BLaER1 (cell line): ENCODE data around the gene CDHR1.

Experiments used
- H3K27ac ChIP-seq: shearing (Covaris generic); formaldehyde crosslinking; 2 replicates; pipeline ENCODE4 v1.8.1; 2022
- H3K27me3 ChIP-seq: shearing (Covaris generic); formaldehyde crosslinking; 2 replicates; pipeline ENCODE4 v1.8.1; 2022
- H3K36me3 ChIP-seq: shearing (Covaris generic); formaldehyde crosslinking; 2 replicates; pipeline ENCODE4 v1.8.1; 2022
- H3K4me1 ChIP-seq: shearing (Covaris generic); formaldehyde crosslinking; 2 replicates; pipeline ENCODE4 v1.8.1; 2022
- H3K4me2 ChIP-seq: shearing (Covaris generic); formaldehyde crosslinking; 2 replicates; pipeline ENCODE4 v1.8.1; 2022
- H3K4me3 ChIP-seq: shearing (Covaris generic); formaldehyde crosslinking; 2 replicates; pipeline ENCODE4 v1.8.1; 2022
- H3K9ac ChIP-seq: shearing (Covaris generic); formaldehyde crosslinking; 2 replicates; pipeline ENCODE4 v1.8.1; 2022
- H3K9me3 ChIP-seq: shearing (Covaris generic); formaldehyde crosslinking; 2 replicates; pipeline ENCODE4 v1.8.1; 2022
- H4K20me1 ChIP-seq: shearing (Covaris generic); formaldehyde crosslinking; 2 replicates; pipeline ENCODE4 v1.8.1; 2022
- Cebpa-rat ChIP-seq: shearing (Covaris generic); IDR thresholded peaks from 2 replicates; pipeline ENCODE4 v1.8.1; 2022

CDHR1 gene

GRCh38 chr10:84205853-84206525 lies 11.7 kb downstream of the CDHR1 start:
- no peaks in the 10 kb centered on the region for H3K36me3 ChIP-seq
- H3K4me3 ChIP-seq = no peak overlapping the region
- no peaks in the 10 kb centered on the region for H3K4me1 ChIP-seq
- no peak overlapping the region for H3K4me2 ChIP-seq
- no peak for TF ChIP-seq Cebpa-rat
- H3K9me3 ChIP-seq = no peaks in the 10 kb centered on the region
- H3K27ac ChIP-seq = no peak overlapping the region
- H3K9ac ChIP-seq = no peak overlapping the region
- H4K20me1 ChIP-seq = no peaks in the 10 kb centered on the region
- H3K27me3 ChIP-seq = no peaks in the 10 kb centered on the region

DNA sequence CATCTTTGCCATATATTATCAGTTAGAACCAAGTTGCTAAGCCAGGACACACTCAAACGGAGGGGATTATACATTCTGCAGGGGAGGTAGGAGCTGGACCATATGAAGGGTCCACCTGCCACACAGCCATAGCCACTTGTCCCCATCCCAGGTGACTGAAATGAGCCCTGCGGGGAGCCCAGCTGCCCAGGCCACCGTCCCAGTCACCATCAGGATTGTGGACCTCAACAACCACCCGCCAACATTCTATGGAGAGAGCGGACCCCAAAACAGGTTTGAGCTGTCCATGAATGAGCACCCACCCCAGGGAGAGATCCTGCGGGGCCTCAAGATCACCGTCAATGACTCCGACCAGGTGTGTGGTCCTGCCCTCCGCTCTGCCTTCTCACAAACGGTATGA lies 13.7 kb downstream of the CDHR1 start:
- Histone ChIP-seq H3K9me3 (no peaks in the 10 kb centered on the region), H3K27me3 (no peaks in the 10 kb centered on the region)
- no peak for TF ChIP-seq Cebpa-rat

GRCh38 chr10:84211566-84211965 lies 17.2 kb downstream of the CDHR1 start:
- no peaks in the 10 kb centered on the region for H4K20me1 ChIP-seq
- no peaks in the 10 kb centered on the region for H3K27me3 ChIP-seq
- TF ChIP-seq Cebpa-rat = no peak
- no peak overlapping the region for H3K27ac ChIP-seq
- no peak overlapping the region for H3K4me3 ChIP-seq
- H3K9me3 ChIP-seq = no peaks in the 10 kb centered on the region
- H3K9ac ChIP-seq = no peak overlapping the region
- H3K4me1 ChIP-seq = no peaks in the 10 kb centered on the region
- H3K4me2 ChIP-seq = no peak overlapping the region
- H3K36me3 ChIP-seq = no peaks in the 10 kb centered on the region

More for the DNA sequence above, 13.7 kb downstream of the CDHR1 start:
- Histone ChIP-seq H3K36me3 (no peaks in the 10 kb centered on the region), H4K20me1 (no peaks in the 10 kb centered on the region), H3K4me1 (no peaks in the 10 kb centered on the region), H3K27ac (no peak overlapping the region), H3K4me3 (no peak overlapping the region), H3K4me2 (no peak overlapping the region), H3K9ac (no peak overlapping the region)

GRCh38 chr10:84212014-84212413 lies 17.7 kb downstream of the CDHR1 start:
- no peaks in the 10 kb centered on the region for H4K20me1 ChIP-seq
- no peaks in the 10 kb centered on the region for H3K4me1 ChIP-seq
- no peaks in the 10 kb centered on the region for H3K36me3 ChIP-seq
- no peak overlapping the region for H3K27ac ChIP-seq
- H3K27me3 ChIP-seq = no peaks in the 10 kb centered on the region
- no peak overlapping the region for H3K9ac ChIP-seq
- TF ChIP-seq Cebpa-rat = no peak
- no peaks in the 10 kb centered on the region for H3K9me3 ChIP-seq
- no peak overlapping the region for H3K4me2 ChIP-seq
- no peak overlapping the region for H3K4me3 ChIP-seq

GRCh38 chr10:84213076-84213475 lies 18.7 kb downstream of the CDHR1 start:
- Histone ChIP-seq H3K9me3 (no peaks in the 10 kb centered on the region), H3K4me3 (no peak overlapping the region), H4K20me1 (no peaks in the 10 kb centered on the region), H3K4me1 (no peaks in the 10 kb centered on the region), H3K27ac (no peak overlapping the region), H3K27me3 (no peaks in the 10 kb centered on the region), H3K4me2 (no peak overlapping the region), H3K36me3 (no peaks in the 10 kb centered on the region), H3K9ac (no peak overlapping the region)
- TF ChIP-seq Cebpa-rat = no peak

DNA sequence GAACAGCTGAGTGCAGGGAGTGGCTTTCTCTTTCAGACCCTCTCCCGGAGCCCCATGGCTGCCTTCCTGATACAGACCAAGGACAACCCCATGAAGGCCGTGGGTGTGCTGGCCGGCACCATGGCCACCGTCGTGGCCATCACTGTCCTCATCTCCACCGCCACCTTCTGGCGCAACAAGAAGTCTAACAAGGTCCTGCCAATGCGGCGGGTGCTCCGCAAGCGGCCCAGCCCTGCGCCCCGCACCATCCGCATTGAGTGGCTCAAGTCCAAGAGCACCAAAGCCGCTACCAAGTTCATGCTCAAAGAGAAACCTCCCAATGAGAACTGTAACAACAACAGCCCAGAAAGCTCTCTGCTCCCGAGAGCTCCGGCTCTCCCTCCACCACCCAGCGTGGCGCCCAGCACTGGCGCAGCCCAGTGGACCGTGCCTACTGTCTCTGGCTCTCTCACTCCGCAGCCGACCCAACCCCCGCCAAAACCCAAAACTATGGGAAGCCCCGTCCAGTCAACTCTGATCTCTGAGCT lies 19.8 kb downstream of the CDHR1 start:
- no peaks in the 10 kb centered on the region for H3K4me1 ChIP-seq
- no peak overlapping the region for H3K27ac ChIP-seq
- H4K20me1 ChIP-seq = no peaks in the 10 kb centered on the region
- H3K36me3 ChIP-seq = no peaks in the 10 kb centered on the region
- no peak overlapping the region for H3K9ac ChIP-seq
- no peaks in the 10 kb centered on the region for H3K9me3 ChIP-seq
- no peaks in the 10 kb centered on the region for H3K27me3 ChIP-seq
- no peak overlapping the region for H3K4me3 ChIP-seq
- TF ChIP-seq Cebpa-rat = no peak
- H3K4me2 ChIP-seq = no peak overlapping the region

- no peak for TF ChIP-seq Cebpa-rat
- Histone ChIP-seq H3K36me3 (no peaks in the 10 kb centered on the region), H3K4me3 (no peak overlapping the region), H3K9ac (no peak overlapping the region), H4K20me1 (no peaks in the 10 kb centered on the region), H3K27ac (no peak overlapping the region), H3K4me1 (no peaks in the 10 kb centered on the region), H3K4me2 (no peak overlapping the region), H3K9me3 (no peaks in the 10 kb centered on the region), H3K27me3 (no peaks in the 10 kb centered on the region)
Observed at GRCh38 chr10:84214612-84215235, 20.4 kb downstream of the CDHR1 start.

DNA sequence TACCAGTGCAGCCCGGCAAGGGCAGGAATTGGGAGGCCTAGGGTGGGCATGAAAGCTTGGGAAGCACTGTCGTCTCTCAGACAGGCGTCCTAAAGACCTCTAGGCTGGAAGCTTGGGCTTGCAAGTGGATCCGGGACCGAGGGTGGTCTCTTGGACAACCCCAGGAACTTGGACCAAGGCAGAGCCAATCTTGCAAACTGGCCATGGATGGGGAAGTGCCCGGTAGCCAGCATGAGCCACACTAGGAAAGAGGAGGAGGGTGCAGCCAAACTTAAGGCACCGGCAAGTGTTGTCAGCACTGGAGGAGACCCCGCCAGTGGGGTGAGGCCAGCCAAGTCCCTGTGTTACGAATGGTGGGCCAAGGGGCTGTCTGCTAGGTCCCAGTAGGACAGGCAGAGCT lies 22.5 kb downstream of the CDHR1 start:
- Histone ChIP-seq H3K27me3 (no peaks in the 10 kb centered on the region), H3K36me3 (no peaks in the 10 kb centered on the region), H3K27ac (no peak overlapping the region), H3K4me3 (no peak overlapping the region), H3K9me3 (no peaks in the 10 kb centered on the region), H4K20me1 (no peaks in the 10 kb centered on the region), H3K4me1 (no peaks in the 10 kb centered on the region), H3K9ac (no peak overlapping the region), H3K4me2 (no peak overlapping the region)
- no peak for TF ChIP-seq Cebpa-rat

DNA sequence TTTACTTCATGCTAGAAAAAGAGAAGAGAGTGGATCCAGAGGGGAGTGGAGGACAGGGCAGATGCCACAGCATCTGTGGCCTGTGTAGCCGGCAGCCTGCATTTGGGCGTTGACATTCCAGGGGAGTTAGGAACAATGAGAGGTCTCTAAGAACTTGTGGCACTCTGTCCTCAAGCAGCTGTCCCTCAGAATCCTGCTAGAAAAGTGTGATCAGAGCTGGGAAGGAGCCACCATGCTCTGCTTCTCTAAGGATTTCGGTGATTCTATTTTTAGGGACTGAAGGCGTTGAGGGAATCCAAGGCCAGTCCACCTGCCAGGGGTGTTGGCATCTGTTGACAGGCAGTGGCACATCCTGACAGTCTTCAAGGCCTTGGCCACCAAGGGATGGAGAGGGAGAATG lies 23.4 kb downstream of the CDHR1 start:
- Histone ChIP-seq H3K9me3 (no peaks in the 10 kb centered on the region), H4K20me1 (no peaks in the 10 kb centered on the region), H3K4me1 (no peaks in the 10 kb centered on the region), H3K4me2 (no peak overlapping the region), H3K9ac (no peak overlapping the region), H3K27ac (no peak overlapping the region), H3K36me3 (no peaks in the 10 kb centered on the region), H3K27me3 (no peaks in the 10 kb centered on the region), H3K4me3 (no peak overlapping the region)
- TF ChIP-seq Cebpa-rat = no peak

DNA sequence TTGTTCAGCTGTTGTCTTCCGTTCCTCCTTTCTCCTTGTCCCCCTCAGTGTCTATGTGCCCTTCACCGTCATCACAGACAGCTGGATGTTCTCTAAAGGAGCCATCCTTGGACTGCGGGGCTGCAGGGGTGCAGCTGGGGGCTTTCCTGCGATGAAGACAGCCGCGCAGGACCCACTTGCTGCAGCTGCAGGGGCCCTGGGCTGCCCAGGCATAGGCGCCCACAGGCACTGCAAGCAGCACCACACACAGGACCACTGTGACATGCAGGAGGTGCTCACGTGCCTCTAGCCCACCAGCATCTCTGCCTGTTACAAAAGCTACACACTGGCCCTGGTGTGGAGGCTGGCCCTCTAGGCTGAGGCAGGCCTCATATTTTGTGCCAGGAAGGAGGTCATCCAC lies 27.6 kb downstream of the CDHR1 start:
- no peaks in the 10 kb centered on the region for H3K27me3 ChIP-seq

More for the DNA sequence above, 27.6 kb downstream of the CDHR1 start:
- no peak overlapping the region for H3K4me2 ChIP-seq
- no peaks in the 10 kb centered on the region for H3K9me3 ChIP-seq
- no peaks in the 10 kb centered on the region for H3K36me3 ChIP-seq
- TF ChIP-seq Cebpa-rat = no peak
- H3K27ac ChIP-seq = no peak overlapping the region
- H3K9ac ChIP-seq = no peak overlapping the region
- H3K4me1 ChIP-seq = no peaks in the 10 kb centered on the region
- H3K4me3 ChIP-seq = no peak overlapping the region
- no peaks in the 10 kb centered on the region for H4K20me1 ChIP-seq
